HEK293T (cell line): Measurements from ENCODE around the gene GAD2.

Experiments used
- ARNT ChIP-seq: fragments of 450-650 bp; IDR thresholded peaks from 2 replicates; pipeline ENCODE4 v1.6.1; 2017; ENCODE audit warnings: mild to moderate bottlenecking
- BHLHE40 ChIP-seq: fragments of 450-650 bp; IDR thresholded peaks from 2 replicates; pipeline ENCODE4 v1.6.1; 2016; ENCODE audit warnings: mild to moderate bottlenecking, moderate library complexity, borderline replicate concordance
- FOXA1 ChIP-seq: fragments of 450-650 bp; IDR thresholded peaks from 2 replicates; pipeline ENCODE4 v1.6.1; 2016; ENCODE audit warnings: mild to moderate bottlenecking
- FOXM1 ChIP-seq: fragments of 450-650 bp; IDR thresholded peaks from 2 replicates; pipeline ENCODE4 v1.6.1; 2017; ENCODE audit warnings: mild to moderate bottlenecking, borderline replicate concordance
- LEF1 ChIP-seq: fragments of 450-650 bp; IDR thresholded peaks from 2 replicates; pipeline ENCODE4 v1.6.1; 2017; ENCODE audit warnings: mild to moderate bottlenecking, borderline replicate concordance
- PKNOX1 ChIP-seq: fragments of 450-650 bp; IDR thresholded peaks from 2 replicates; pipeline ENCODE4 v1.6.1; 2016
- SP1 ChIP-seq: fragments of 450-650 bp; IDR thresholded peaks from 2 replicates; pipeline ENCODE4 v1.6.1; 2017
- SUZ12 ChIP-seq: fragments of 450-650 bp; IDR thresholded peaks from 2 replicates; pipeline ENCODE4 v1.6.1; 2016; ENCODE audit warnings: mild to moderate bottlenecking
- TARDBP ChIP-seq: fragments of 450-650 bp; IDR thresholded peaks from 2 replicates; pipeline ENCODE4 v1.6.1; 2016
- ZNF384 ChIP-seq: fragments of 450-650 bp; IDR thresholded peaks from 2 replicates; pipeline ENCODE4 v1.6.1; 2016

- no peak for TF ChIP-seq SUZ12
- no peak for TF ChIP-seq LEF1
- TF ChIP-seq TARDBP: no peak
- no peak for TF ChIP-seq ZNF384
- TF ChIP-seq SP1: no peak
- TF ChIP-seq BHLHE40: no peak
- TF ChIP-seq PKNOX1: no peak
- no peak for TF ChIP-seq FOXM1
- no peak for TF ChIP-seq ARNT
- no peak for TF ChIP-seq FOXA1
Observed at GRCh38 chr10:26219676-26220075, 3.1 kb downstream of the GAD2 start.
